NCI-H748 (cell line): ENCODE data around the gene MRPS35.
"Not testable (repeated sequence)": the region's sequence is repeated elsewhere in the genome, so short reads cannot be mapped to it uniquely, and the experiment has no call there.

Experiments
- DNase-seq: peaks from one replicate; lab custom pipeline; 2025; ENCODE audit not compliant: unreplicated experiment; lab: John Stamatoyannopoulos, UW

The MRPS35 gene

GRCh38 chr12:27707216-27707615 lies 3.4 kb upstream of the MRPS35 start:
- no peak for DNase-seq

- no peak for DNase-seq
Observed at GRCh38 chr12:27709212-27709931, 1.3 kb upstream of the MRPS35 start.

- DNase-seq: peak; percentile 32
Observed at GRCh38 chr12:27709932-27710591, 570 bp upstream of the MRPS35 start.

- peak; percentile 45 for DNase-seq
Observed at GRCh38 chr12:27711317-27711682, 668 bp downstream of the MRPS35 start.

DNA sequence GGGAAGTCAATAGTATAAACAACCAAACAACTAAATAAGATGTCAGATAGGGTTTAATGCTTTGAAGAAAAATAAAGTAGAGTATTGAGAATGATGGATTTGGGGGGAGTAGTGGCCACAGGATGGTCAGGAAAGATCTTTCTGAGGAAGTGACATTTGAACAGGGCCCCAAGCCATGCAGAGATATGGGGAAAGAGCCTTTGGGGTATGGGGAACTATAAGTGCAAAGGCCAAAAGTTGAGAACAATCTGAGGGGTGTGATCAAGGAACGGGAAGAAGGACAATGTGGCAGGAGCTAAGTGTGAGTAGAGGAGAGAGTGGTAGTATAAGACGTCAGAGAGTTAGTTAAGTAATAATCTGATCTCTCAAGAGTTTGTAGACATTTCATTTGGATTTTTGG lies 1.3 kb downstream of the MRPS35 start:
- no peak for DNase-seq

- DNase-seq: no peak
Observed at GRCh38 chr12:27723212-27723611, 12.6 kb downstream of the MRPS35 start.

GRCh38 chr12:27730097-27730588 lies 19.5 kb downstream of the MRPS35 start:
- no peak for DNase-seq

- no peak for DNase-seq
Observed at GRCh38 chr12:27732281-27732680, 21.6 kb downstream of the MRPS35 start.

- peak; percentile 8 for DNase-seq
Observed at GRCh38 chr12:27733052-27733656, 22.5 kb downstream of the MRPS35 start.

- DNase-seq: no peak
Observed at GRCh38 chr12:27733791-27734190, 23.2 kb downstream of the MRPS35 start.

GRCh38 chr12:27734321-27734720 lies 23.7 kb downstream of the MRPS35 start:
- DNase-seq: not testable (repeated sequence)

DNA sequence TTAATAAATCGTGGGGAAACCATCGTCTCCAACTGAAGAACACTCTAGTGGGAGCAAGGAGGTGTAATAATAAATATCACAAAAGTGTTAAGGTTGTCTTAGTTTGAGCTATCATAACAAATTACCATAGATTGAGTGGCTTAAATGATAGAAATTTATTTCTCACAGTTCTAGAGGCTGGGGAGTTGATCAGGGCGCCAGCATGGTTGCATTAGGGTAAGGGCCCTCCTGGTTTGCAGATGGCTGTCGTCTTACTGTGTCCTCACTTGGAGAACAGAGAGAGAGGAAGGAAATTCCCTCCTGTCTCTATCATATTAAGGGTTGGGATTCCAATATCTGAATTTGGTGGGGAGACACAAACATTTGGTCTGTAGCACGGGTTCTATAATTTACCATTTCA lies 33.0 kb downstream of the MRPS35 start:
- no peak for DNase-seq

GRCh38 chr12:27745734-27746133 lies 35.1 kb downstream of the MRPS35 start:
- peak; percentile 0 for DNase-seq

- DNase-seq: no peak
Observed at GRCh38 chr12:27747111-27747820, 36.6 kb downstream of the MRPS35 start.

GRCh38 chr12:27751386-27752047 lies 40.9 kb downstream of the MRPS35 start:
- peak; percentile 55 for DNase-seq

DNA sequence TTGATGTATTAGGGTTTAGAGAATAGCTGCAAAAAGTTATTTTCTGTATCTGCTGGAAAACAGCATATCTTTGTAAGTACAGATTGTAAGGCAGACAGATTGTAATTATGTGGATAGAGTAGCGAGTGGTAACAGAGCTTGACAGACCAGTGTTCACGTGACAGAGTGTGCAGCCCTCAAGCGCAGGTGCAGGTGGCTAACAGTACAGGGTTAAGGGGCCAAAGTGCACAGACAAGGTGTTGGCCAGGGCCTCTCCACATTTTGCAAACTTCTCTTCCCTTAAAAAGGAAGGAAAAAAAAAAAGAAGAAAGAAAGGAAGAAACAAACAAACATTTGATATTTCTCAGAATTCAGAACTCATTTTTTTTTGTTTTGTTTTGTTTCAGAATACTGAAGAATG lies 44.2 kb downstream of the MRPS35 start:
- no peak for DNase-seq

- no peak for DNase-seq
Observed at GRCh38 chr12:27756670-27757195, 46.1 kb downstream of the MRPS35 start.

DNA sequence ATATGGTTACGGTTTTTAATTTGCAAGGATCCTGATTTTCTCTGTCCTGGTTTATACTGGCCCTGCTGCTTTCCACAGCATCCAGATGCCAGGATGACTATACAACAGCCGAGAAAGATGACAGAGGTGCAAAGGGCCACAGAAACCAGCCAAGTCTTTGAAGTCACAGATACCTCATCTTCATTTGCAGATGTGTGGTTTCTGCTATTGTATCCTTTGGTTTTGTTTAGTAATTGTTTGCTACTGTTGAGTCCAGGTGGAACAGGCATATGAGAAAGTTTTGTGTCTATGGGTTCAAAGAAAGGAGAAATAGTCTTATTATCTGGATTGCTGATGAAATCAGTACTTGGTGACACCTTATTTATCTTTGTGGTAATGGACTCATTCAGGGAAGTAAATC lies 52.1 kb downstream of the MRPS35 start:
- DNase-seq: no peak

GRCh38 chr12:27766587-27766986 lies 56.0 kb downstream of the MRPS35 start:
- no peak for DNase-seq

- DNase-seq: no peak
Observed at GRCh38 chr12:27769142-27769673, 58.6 kb downstream of the MRPS35 start.
